ES-I3 (cell line): ENCODE measurements around the gene OR5AR1.
"Not testable (repeated sequence)": the region's sequence is repeated elsewhere in the genome, so short reads cannot be mapped to it uniquely, and the experiment has no call there.

Source experiments
- H3K36me3 ChIP-seq: 2 replicates; pipeline ENCODE4 v1.6.1; 2013; ENCODE audit warnings: mild to moderate bottlenecking, low read length, control low read depth, moderate library complexity; ENCODE audit not compliant: insufficient read depth
- H3K4me1 ChIP-seq: 2 replicates; pipeline ENCODE4 v1.6.1; 2013; ENCODE audit warnings: mild to moderate bottlenecking, control low read depth, low read length; ENCODE audit not compliant: insufficient read depth
- H3K9ac ChIP-seq: 2 replicates; pipeline ENCODE4 v1.6.1; 2013; ENCODE audit warnings: low read depth, mild to moderate bottlenecking, low read length, moderate library complexity
- H3K9me3 ChIP-seq: 2 replicates; pipeline ENCODE4 v1.6.1; 2013; ENCODE audit warnings: mild to moderate bottlenecking, low read length, moderate library complexity; ENCODE audit not compliant: control insufficient read depth, insufficient read depth

OR5AR1 gene

GRCh38 chr11:56663386-56663785 lies at the start of gene OR5AR1:
Gene OR5AR1, plus strand, starts transcription at chr11:56663686. Its CDS starts 0 bp downstream, at chr11:56663686.
- Histone ChIP-seq H3K9ac (no peak within 1 kb of the TSS), H3K4me1 (peaks cover 16% of the 10 kb centered on the region; the same call in 1 of the 2 replicates), H3K36me3 (no peaks in the 10 kb centered on the region), H3K9me3 (no peaks in the 10 kb centered on the region; the same call in 1 of the 2 replicates)

- H3K36me3 ChIP-seq, result no peaks in the 10 kb centered on the region
- no peaks in the 10 kb centered on the region for H3K9me3 ChIP-seq
- H3K4me1 ChIP-seq, result no peaks in the 10 kb centered on the region
- H3K9ac ChIP-seq, result no peak overlapping the region
Measured at GRCh38 chr11:56624661-56625110, 38.8 kb upstream of the OR5AR1 start.

- Histone ChIP-seq H3K9me3 (no peaks in the 10 kb centered on the region), H3K4me1 (no peaks in the 10 kb centered on the region), H3K9ac (no peak overlapping the region), H3K36me3 (no peaks in the 10 kb centered on the region)
Measured at GRCh38 chr11:56625946-56626345, 37.5 kb upstream of the OR5AR1 start.

GRCh38 chr11:56632329-56632728 lies 31.2 kb upstream of the OR5AR1 start:
- Histone ChIP-seq H3K9me3 (no peaks in the 10 kb centered on the region), H3K36me3 (no peaks in the 10 kb centered on the region), H3K9ac (no peak overlapping the region), H3K4me1 (no peaks in the 10 kb centered on the region)

GRCh38 chr11:56636861-56637260 lies 26.6 kb upstream of the OR5AR1 start:
- Histone ChIP-seq H3K4me1 (no peaks in the 10 kb centered on the region), H3K36me3 (no peaks in the 10 kb centered on the region), H3K9me3 (no peaks in the 10 kb centered on the region), H3K9ac (no peak overlapping the region)

GRCh38 chr11:56637500-56637899 lies 26.0 kb upstream of the OR5AR1 start:
- Histone ChIP-seq H3K36me3 (no peaks in the 10 kb centered on the region), H3K9ac (no peak overlapping the region), H3K9me3 (no peaks in the 10 kb centered on the region), H3K4me1 (no peaks in the 10 kb centered on the region)

- no peak within 1 kb of the TSS for H3K9ac ChIP-seq
- H3K4me1 ChIP-seq, result no peaks in the 10 kb centered on the region
- H3K9me3 ChIP-seq, result no peaks in the 10 kb centered on the region
- no peaks in the 10 kb centered on the region for H3K36me3 ChIP-seq
Measured at GRCh38 chr11:56642339-56642738, 21.1 kb upstream of the OR5AR1 start, which contains the start of gene OR5AP2. Gene OR5AP2, minus strand, starts transcription at chr11:56642439. Its CDS starts 0 bp downstream, at chr11:56642439.

GRCh38 chr11:56659755-56660154 lies 3.7 kb upstream of the OR5AR1 start:
- no peaks in the 10 kb centered on the region for H3K36me3 ChIP-seq
- peaks cover 16% of the 10 kb centered on the region; the same call in 1 of the 2 replicates for H3K4me1 ChIP-seq
- no peaks in the 10 kb centered on the region; the same call in 1 of the 2 replicates for H3K9me3 ChIP-seq
- peak overlapping the region; percentile 4; the same call in 1 of the 2 replicates for H3K9ac ChIP-seq

GRCh38 chr11:56670984-56671383 lies 7.5 kb downstream of the OR5AR1 start:
- Histone ChIP-seq H3K9ac (no peak overlapping the region), H3K9me3 (no peaks in the 10 kb centered on the region), H3K36me3 (no peaks in the 10 kb centered on the region), H3K4me1 (no peaks in the 10 kb centered on the region)

- Histone ChIP-seq H3K9ac (no peak overlapping the region), H3K4me1 (no peaks in the 10 kb centered on the region), H3K36me3 (no peaks in the 10 kb centered on the region), H3K9me3 (no peaks in the 10 kb centered on the region)
Measured at GRCh38 chr11:56688554-56689100, 25.1 kb downstream of the OR5AR1 start.

- H3K4me1 ChIP-seq, H3K36me3 ChIP-seq, H3K9ac ChIP-seq, H3K9me3 ChIP-seq: not testable (repeated sequence)
Measured at GRCh38 chr11:56691179-56691578, 27.7 kb downstream of the OR5AR1 start.

GRCh38 chr11:56693428-56693827 lies 29.9 kb downstream of the OR5AR1 start:
- H3K9ac ChIP-seq, result no peak overlapping the region
- no peaks in the 10 kb centered on the region for H3K9me3 ChIP-seq
- no peaks in the 10 kb centered on the region for H3K4me1 ChIP-seq
- H3K36me3 ChIP-seq, result no peaks in the 10 kb centered on the region

- Histone ChIP-seq H3K4me1 (0 out of 2 replicates have a peak, but pooled peaks cover 3% of the 10 kb centered on the region), H3K36me3 (no peaks in the 10 kb centered on the region), H3K9ac (no peak within 1 kb of the TSS), H3K9me3 (no peaks in the 10 kb centered on the region)
Measured at GRCh38 chr11:56698795-56699194, 35.3 kb downstream of the OR5AR1 start, which contains the start of gene OR9G1. Gene OR9G1, plus strand, starts transcription at chr11:56699095. Its CDS starts 1,293 bp downstream, at chr11:56700388.

GRCh38 chr11:56700242-56700913 lies 36.9 kb downstream of the OR5AR1 start:
- Histone ChIP-seq H3K9me3 (no peaks in the 10 kb centered on the region), H3K4me1 (0 out of 2 replicates have a peak, but pooled peaks cover 3% of the 10 kb centered on the region), H3K36me3 (no peaks in the 10 kb centered on the region), H3K9ac (no peak overlapping the region)

- 0 out of 2 replicates have a peak, but pooled peaks cover 3% of the 10 kb centered on the region for H3K4me1 ChIP-seq
- H3K9me3 ChIP-seq, result no peaks in the 10 kb centered on the region
- H3K36me3 ChIP-seq, result no peaks in the 10 kb centered on the region
- H3K9ac ChIP-seq, result no peak overlapping the region
Measured at GRCh38 chr11:56700914-56701485, 37.5 kb downstream of the OR5AR1 start.
